ENCODE data around the gene ANKDD1A. TPM values are rescaled to one million over a fixed set of nuclear protein-coding genes. Genes with fewer than 3 reads are reported as not detected.

The ANKDD1A gene
- total RNA-seq, 2 donors from 2014 or later: 0.96 to 2.2 TPM

DNA sequence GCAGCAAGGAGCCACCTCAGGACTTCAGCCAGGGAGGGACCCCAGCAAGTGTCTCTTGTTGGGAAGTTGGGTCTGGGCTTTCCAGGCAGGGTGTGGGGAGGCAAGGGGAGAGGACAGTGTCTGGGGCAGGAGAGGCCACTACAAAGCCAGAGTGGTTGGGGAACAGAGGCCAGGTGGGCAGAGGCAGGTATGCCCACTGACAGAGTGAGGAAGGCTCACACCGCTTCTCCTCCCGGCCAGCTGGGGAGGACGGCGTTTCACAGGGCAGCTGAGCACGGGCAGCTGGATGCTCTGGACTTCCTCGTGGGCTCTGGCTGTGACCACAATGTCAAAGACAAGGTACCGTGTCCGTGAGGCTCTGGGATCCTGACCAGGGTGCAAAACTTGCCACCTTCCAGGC lies 15.0 kb downstream of the ANKDD1A start:
- no peaks in the 10 kb centered on the region for H3K9me3 ChIP-seq
- no peaks in the 10 kb centered on the region for H3K36me3 ChIP-seq
- no peak for DNase-seq (ENCODE audit: low spot score)
- no peaks in the 10 kb centered on the region for H3K27me3 ChIP-seq
- H3K4me3 ChIP-seq: no peak overlapping the region
- TF ChIP-seq, protein P1, sequence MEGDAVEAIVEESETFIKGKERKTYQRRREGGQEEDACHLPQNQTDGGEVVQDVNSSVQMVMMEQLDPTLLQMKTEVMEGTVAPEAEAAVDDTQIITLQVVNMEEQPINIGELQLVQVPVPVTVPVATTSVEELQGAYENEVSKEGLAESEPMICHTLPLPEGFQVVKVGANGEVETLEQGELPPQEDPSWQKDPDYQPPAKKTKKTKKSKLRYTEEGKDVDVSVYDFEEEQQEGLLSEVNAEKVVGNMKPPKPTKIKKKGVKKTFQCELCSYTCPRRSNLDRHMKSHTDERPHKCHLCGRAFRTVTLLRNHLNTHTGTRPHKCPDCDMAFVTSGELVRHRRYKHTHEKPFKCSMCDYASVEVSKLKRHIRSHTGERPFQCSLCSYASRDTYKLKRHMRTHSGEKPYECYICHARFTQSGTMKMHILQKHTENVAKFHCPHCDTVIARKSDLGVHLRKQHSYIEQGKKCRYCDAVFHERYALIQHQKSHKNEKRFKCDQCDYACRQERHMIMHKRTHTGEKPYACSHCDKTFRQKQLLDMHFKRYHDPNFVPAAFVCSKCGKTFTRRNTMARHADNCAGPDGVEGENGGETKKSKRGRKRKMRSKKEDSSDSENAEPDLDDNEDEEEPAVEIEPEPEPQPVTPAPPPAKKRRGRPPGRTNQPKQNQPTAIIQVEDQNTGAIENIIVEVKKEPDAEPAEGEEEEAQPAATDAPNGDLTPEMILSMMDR (IDR thresholded peaks at IDR 0.05): no peak
- peaks cover 0 to 19% of the 10 kb centered on the region in 2 donors for H3K4me1 ChIP-seq
- no peak overlapping the region for H3K27ac ChIP-seq

DNA sequence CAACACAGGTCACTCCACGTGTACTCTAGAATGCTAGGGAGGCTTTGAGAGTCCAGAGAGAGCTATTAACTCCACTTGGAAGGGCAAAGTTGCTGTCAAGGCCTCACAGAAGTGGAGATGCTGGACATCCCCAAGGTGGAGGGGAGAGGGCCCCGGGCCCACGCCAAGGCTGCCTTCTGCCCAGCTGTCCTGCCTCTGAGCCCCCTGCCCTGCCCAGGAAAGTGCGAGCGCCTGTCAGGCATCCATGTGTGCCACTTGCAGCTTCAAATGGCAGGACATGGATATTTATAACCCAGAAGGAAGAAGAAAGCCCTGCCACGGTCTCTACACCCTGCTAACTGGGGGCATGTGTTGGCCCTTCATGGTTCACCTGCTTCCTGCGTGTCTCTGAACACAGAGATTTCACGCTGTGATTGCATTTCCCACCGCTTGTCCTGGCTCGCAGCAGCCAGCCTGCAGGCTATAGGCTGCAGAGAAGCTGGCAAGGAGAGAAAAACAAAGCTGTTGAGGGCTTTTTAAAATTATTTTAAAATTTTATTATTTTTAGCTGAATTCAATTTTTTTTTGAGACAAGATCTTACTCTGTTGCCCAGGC lies 17.0 kb downstream of the ANKDD1A start:
- no peak overlapping the region for H3K27ac ChIP-seq
- H3K9me3 ChIP-seq: no peaks in the 10 kb centered on the region
- H3K4me1 ChIP-seq: peaks cover 0 to 10% of the 10 kb centered on the region in 2 donors
- no peaks in the 10 kb centered on the region for H3K27me3 ChIP-seq
- no peaks in the 10 kb centered on the region for H3K36me3 ChIP-seq
- H3K4me3 ChIP-seq: no peak overlapping the region
- DNase-seq (ENCODE audit: low spot score): no peak
- TF ChIP-seq, protein P1 (IDR thresholded peaks at IDR 0.05): no peak

DNA sequence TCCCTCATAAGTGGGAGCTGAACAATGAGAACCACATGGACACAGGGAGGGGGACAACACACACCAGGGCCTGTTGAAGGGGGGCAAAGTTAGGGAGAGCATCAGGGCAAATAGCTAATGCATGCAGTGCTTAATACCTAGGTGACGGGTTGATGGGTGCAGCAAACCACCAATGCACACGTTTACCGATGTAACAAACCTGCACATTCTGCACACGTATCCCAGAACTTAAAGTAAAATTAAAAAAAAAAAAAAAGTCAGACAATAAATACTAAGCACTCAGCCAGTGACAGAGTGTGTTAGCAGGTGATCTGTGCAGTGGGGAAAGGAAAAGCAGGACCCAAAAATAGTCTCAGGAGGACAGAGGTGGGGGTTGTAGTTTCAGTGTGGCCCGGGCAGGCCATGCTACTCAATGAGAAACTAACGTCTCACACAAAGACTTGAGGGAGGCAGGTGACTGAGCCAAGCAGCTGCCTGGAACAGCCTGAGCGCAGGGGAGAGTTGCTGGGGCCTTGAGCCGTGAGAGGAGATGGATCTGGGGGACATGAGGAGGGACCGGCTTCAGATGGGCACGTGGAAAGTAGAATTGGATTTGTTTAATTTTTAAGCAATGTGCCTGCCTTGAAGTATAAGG lies 18.4 kb downstream of the ANKDD1A start:
- Histone ChIP-seq H3K27ac (no peak overlapping the region), H3K4me3 (no peak overlapping the region), H3K27me3 (no peaks in the 10 kb centered on the region), H3K36me3 (no peaks in the 10 kb centered on the region), H3K4me1 (peaks cover 0 to 10% of the 10 kb centered on the region in 2 donors), H3K9me3 (no peaks in the 10 kb centered on the region)
- TF ChIP-seq, protein P1 (IDR thresholded peaks at IDR 0.05): no peak
- DNase-seq (ENCODE audit: low spot score): no peak

DNA sequence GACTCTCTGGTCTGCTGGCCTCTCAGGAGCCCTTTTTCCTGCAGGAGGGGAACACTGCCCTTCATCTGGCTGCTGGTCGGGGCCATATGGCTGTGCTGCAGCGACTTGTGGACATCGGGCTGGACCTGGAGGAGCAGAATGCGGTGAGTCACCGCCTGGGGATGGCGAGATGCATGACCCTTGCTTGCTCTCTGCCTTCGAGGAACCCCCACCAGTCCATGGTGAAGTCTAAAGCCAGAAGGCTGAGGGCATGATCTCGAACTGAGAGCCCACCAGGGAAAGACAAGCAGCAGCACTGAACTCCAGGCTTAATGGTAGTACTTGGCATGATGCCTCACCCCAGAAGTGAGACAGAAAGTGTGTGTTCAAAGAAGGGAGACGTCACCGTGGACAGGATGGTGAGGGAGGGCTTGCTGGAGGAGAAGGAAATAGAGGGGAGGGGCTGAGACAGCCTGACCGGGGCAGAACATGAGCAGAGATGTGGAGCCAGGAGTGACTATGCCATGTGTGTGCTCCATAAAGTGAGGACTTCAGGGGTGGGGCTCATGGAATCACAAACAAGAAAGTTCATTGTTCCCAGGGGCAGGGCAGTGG lies 19.2 kb downstream of the ANKDD1A start:
- Histone ChIP-seq H3K4me1 (peaks cover 0 to 10% of the 10 kb centered on the region in 2 donors), H3K9me3 (no peaks in the 10 kb centered on the region), H3K36me3 (no peaks in the 10 kb centered on the region), H3K27ac (no peak overlapping the region), H3K27me3 (no peaks in the 10 kb centered on the region), H3K4me3 (no peak overlapping the region)
- DNase-seq (ENCODE audit: low spot score): no peak
- TF ChIP-seq, protein P1 (IDR thresholded peaks at IDR 0.05): no peak

DNA sequence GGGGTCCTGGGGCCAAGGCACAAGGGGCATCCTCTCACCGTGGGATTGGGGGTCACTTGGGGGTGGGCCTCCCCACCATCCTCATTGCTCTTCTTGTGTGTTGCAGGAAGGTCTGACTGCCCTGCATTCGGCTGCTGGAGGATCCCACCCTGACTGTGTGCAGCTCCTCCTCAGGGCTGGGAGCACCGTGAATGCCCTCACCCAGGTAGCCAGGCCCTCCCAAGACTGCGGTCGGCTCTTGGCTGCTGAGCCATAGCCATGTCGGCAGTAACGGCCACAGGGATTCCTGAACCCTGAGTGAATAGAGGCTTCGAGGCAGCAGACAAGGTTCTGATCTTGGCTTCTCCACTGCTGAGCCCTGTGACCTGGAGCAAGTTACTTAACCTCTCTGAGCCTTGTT lies 19.7 kb downstream of the ANKDD1A start:
- Histone ChIP-seq H3K9me3 (no peaks in the 10 kb centered on the region), H3K36me3 (no peaks in the 10 kb centered on the region), H3K27me3 (no peaks in the 10 kb centered on the region), H3K4me1 (peaks cover 0 to 10% of the 10 kb centered on the region in 2 donors), H3K27ac (no peak overlapping the region), H3K4me3 (no peak overlapping the region)
- no peak for DNase-seq (ENCODE audit: low spot score)
- TF ChIP-seq, protein P1 (IDR thresholded peaks at IDR 0.05): no peak
